Measurements from ENCODE around the gene IL22RA1. TPM values are rescaled to one million over a fixed set of nuclear protein-coding genes. Genes with fewer than 3 reads are reported as not detected.

IL22RA1 gene
- total RNA-seq, 1 experiment from 2014 or later = 0.13 TPM

- no peak overlapping the region for H3K4me3 Mint-ChIP-seq
- peak overlapping the region in 2 of 3 experiments; percentile 78 to 84; a peak in 4 of 7 replicates for H3K27ac Mint-ChIP-seq
- no peak overlapping the region for H4K5ac ChIP-seq (ENCODE audit: insufficient read length, low read depth, low read length)
- no peak overlapping the region for H3K27ac ChIP-seq (ENCODE audit: insufficient read length, low read depth, low read length)
- H2BK20ac ChIP-seq (ENCODE audit: low read depth, low read length, poor library complexity, severe bottlenecking) = no peak overlapping the region
- no peak overlapping the region for H3K18ac ChIP-seq (ENCODE audit: insufficient read length, low read depth, low read length)
- H3K56ac ChIP-seq (ENCODE audit: insufficient read length, low read depth, low read length) = no peak overlapping the region
- no peak overlapping the region for H4K8ac ChIP-seq (replicated peaks; ENCODE audit: insufficient read length, low read depth, low read length)
- H4K91ac ChIP-seq (ENCODE audit: insufficient read length, low read depth, low read length) = no peak overlapping the region
- no peak overlapping the region for H3T11ph ChIP-seq (ENCODE audit: low read length)
- H3K9me3 Mint-ChIP-seq = no peaks in the 10 kb centered on the region
- no peak overlapping the region for H3K4me2 ChIP-seq (ENCODE audit: insufficient read depth, insufficient read length, low read length)
- WGBS (ENCODE audit: extremely low coverage, insufficient read length, low lambda C conversion rate) = no CpG with 5 or more reads among the region's 4 CpGs
- no peak overlapping the region for H2BK5ac ChIP-seq (ENCODE audit: insufficient read length, low read length)
- no peak for TF ChIP-seq CTCF (conservative IDR thresholded peaks at IDR 0.05)
- H4K20me1 ChIP-seq (ENCODE audit: control insufficient read depth, insufficient read depth, insufficient read length) = no peaks in the 10 kb centered on the region
- no peak overlapping the region for H3K9ac ChIP-seq (ENCODE audit: extremely low read depth, insufficient read length, low read length)
- no peak overlapping the region for H2AK5ac ChIP-seq (ENCODE audit: insufficient read length, low read length)
- H3K79me1 ChIP-seq (ENCODE audit: insufficient read depth, low read depth, low read length, poor library complexity, severe bottlenecking) = no peaks in the 10 kb centered on the region
- H3K27me3 ChIP-seq (ENCODE audit: insufficient read depth, low read length) = no peaks in the 10 kb centered on the region
- H3K9me3 ChIP-seq (ENCODE audit: control insufficient read depth, low read depth, low read length) = no peaks in the 10 kb centered on the region
- no peak overlapping the region for H3K14ac ChIP-seq (ENCODE audit: insufficient read depth, low read length)
- no peak overlapping the region for H2BK15ac ChIP-seq (ENCODE audit: low read depth, low read length)
- H2BK120ac ChIP-seq (ENCODE audit: low read depth, low read length, poor library complexity, severe bottlenecking) = no peak overlapping the region
- no peak overlapping the region for H3K4ac ChIP-seq (ENCODE audit: low read depth, low read length)
- H3K36me3 Mint-ChIP-seq (ENCODE audit: insufficient read depth in 1 of 3, low read depth in 3 of 3) = peaks cover 11 to 58% (median 47%) of the 10 kb centered on the region in 3 experiments
- H3K27me3 Mint-ChIP-seq (ENCODE audit: low read depth) = no peaks in the 10 kb centered on the region
- no peaks in the 10 kb centered on the region for H3K79me2 ChIP-seq (ENCODE audit: insufficient read depth, low read length)
- H3K4me1 ChIP-seq (ENCODE audit: insufficient read depth, low read length) = no peaks in the 10 kb centered on the region
- no peak overlapping the region for H2AFZ ChIP-seq (ENCODE audit: low read length)
- H3K23ac ChIP-seq (ENCODE audit: insufficient read length, low read depth, low read length) = no peak overlapping the region
- H2BK12ac ChIP-seq (ENCODE audit: insufficient read length, low read depth, low read length) = no peak overlapping the region
- no peaks in the 10 kb centered on the region for H3K23me2 ChIP-seq (ENCODE audit: insufficient read length, low read depth, low read length, poor library complexity, severe bottlenecking)
- H3K4me1 Mint-ChIP-seq = peaks cover 0 to 3% of the 10 kb centered on the region in 2 experiments; a peak in 2 of 4 replicates
- no peak for DNase-seq
These were observed 18.3 kb upstream of the IL22RA1 start for GRCh38 chr1:24161270-24161669.

Measured in H9 (cell line).